ENCODE results near the gene GALK1. TPM values are rescaled to one million over a fixed set of nuclear protein-coding genes. Genes with fewer than 3 reads are reported as not detected.

GALK1 gene
- total and polyA plus RNA-seq, 2 of the 13 experiments (the other 11 are each of a cell fraction or from before 2014, with no cell fraction given), result 59.9 to 93.6 TPM

GRCh38 chr17:75754378-75755204 is 10.4 kb downstream of the GALK1 start (continued):
- no peak for TF ChIP-seq ZBTB42 (CRISPR knock-in tag; IDR thresholded peaks at IDR 0.05)
- TF ChIP-seq JUNB (CRISPR knock-in tag; IDR thresholded peaks at IDR 0.05; ENCODE audit: borderline replicate concordance), result peak; percentile 65
- TF ChIP-seq STAT5B (CRISPR knock-in tag; IDR thresholded peaks at IDR 0.05), result no peak
- no peak for TF ChIP-seq MAFK (conservative IDR thresholded peaks at IDR 0.05 in 1 of 2, IDR thresholded peaks at IDR 0.05 in 1 of 2; ENCODE audit: low read length in 2 of 2)
- peak; percentile 87; the same call in 1 of the 2 replicates for TF ChIP-seq JUN (CRISPR knock-in tag; IDR thresholded peaks at IDR 0.05)
- no peak for TF ChIP-seq TBL1XR1 (IDR thresholded peaks at IDR 0.05; ENCODE audit: borderline replicate concordance, low read length, partially characterized antibody)
- peak; percentile 19; the same call in 1 of the 2 replicates for TF ChIP-seq RBFOX2 (IDR thresholded peaks at IDR 0.05; ENCODE audit: low read depth, low read length)
- no peak for TF ChIP-seq ZNF576 (CRISPR knock-in tag; IDR thresholded peaks at IDR 0.05)
- peak in 1 of 2 experiments; percentile 44; a peak in 1 of 4 replicates for TF ChIP-seq REST (IDR thresholded peaks at IDR 0.05; ENCODE audit: borderline replicate concordance in 1 of 2, low read depth in 1 of 2, low read length in 2 of 2)
- TF ChIP-seq ZNF776 (CRISPR knock-in tag; IDR thresholded peaks at IDR 0.05), result peak; percentile 44; the same call in 1 of the 2 replicates
- TF ChIP-seq SOX13 (IDR thresholded peaks at IDR 0.05), result no peak
- TF ChIP-seq SOX13 (CRISPR knock-in tag; conservative IDR thresholded peaks at IDR 0.05 in 1 of 2, IDR thresholded peaks at IDR 0.05 in 1 of 2), result no peak; a peak in 1 of 4 replicates
- peak; percentile 45; the same call in 1 of the 2 replicates for TF ChIP-seq ZNF263 (CRISPR knock-in tag; IDR thresholded peaks at IDR 0.05)
- TF ChIP-seq SIN3B (IDR thresholded peaks at IDR 0.05; ENCODE audit: low read length), result no peak
- TF ChIP-seq LRRFIP1 (CRISPR knock-in tag; conservative IDR thresholded peaks at IDR 0.05), result no peak
- TF ChIP-seq E2F1 (CRISPR knock-in tag; IDR thresholded peaks at IDR 0.05), result no peak
- peak; percentile 90 for TF ChIP-seq ZNF747 (CRISPR knock-in tag; IDR thresholded peaks at IDR 0.05; ENCODE audit: borderline replicate concordance)
- TF ChIP-seq ZNF280B (CRISPR knock-in tag; IDR thresholded peaks at IDR 0.05; ENCODE audit: borderline replicate concordance), result peak; percentile 91; the same call in 1 of the 2 replicates

Data from HepG2 (cell line).